Stimulated activated CD8-positive, alpha-beta memory T cell treated with anti-CD3 and anti-CD28 coated beads, Interleukin-4, amount 100 ng/mL, for 24 hours (primary cell): ENCODE measurements around the gene MAS1L.

Experiments
- DNase-seq: peaks from one replicate; pipeline ENCODE4 v3.0.0-alpha.2; 2020; ENCODE audit warnings: low read depth

The MAS1L gene

GRCh38 chr6:29510202-29510601 lies 22.4 kb upstream of the MAS1L start:
- no peak for DNase-seq

DNA sequence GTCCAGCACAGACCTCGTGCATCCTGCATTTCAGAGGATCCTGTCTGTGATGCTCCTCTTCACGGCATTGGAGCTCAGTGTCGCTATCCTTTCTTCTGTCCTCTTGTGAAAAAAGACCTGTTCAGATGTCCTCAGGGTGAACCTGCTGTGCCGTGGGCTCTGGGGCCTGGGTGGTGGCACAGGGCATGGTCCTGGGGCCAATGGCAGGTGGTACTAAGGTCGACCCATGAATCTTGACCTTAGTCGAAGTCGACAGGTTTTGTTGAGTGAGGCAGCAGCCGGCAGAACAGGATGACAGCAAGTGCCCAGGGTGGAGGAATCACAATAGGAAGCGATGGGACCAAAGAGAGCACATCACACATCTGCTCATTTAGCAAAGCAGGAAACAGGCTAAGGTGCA lies 22.0 kb upstream of the MAS1L start:
- no peak for DNase-seq

DNA sequence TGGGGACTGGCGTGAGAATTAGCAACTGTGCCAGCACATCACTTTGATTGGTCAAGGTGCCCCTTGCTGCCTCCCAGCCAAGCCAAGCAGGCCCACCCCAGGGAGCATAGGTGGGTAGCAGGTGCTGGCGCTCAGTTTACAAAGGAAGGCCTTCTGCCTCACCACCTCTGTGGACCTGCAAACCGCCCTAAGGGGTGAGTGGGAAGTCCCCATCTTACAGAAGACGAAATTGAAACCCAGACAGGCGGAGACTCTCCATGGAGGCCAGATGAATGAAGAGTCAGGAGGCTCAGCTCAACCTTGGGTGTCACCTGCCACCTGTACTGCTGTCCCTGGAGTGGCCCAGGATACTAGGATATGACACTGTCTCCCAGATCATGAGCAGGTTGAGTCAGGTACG lies 21.5 kb upstream of the MAS1L start:
- DNase-seq, result no peak

DNA sequence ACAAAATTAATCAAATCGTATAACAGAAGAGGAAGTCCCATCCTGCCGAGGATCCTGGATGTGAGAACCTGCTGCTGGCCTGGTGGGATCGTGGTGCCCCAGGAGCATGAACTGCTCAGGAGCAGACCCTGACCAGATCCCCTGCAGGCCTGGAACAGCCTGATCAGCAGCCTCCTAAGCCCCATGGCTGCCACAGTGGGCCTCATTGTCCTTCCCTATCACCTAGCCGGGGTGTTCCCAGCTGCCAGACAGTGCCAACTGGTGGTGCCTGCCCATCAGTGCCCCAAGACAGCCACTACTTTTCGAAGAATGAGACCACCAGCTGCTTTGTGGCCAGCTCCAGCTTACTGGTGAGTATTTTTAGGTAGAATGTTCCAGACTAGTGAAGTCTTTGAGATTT lies 19.6 kb upstream of the MAS1L start:
- no peak for DNase-seq

GRCh38 chr6:29506446-29507067 lies 18.8 kb upstream of the MAS1L start:
- no peak for DNase-seq

DNA sequence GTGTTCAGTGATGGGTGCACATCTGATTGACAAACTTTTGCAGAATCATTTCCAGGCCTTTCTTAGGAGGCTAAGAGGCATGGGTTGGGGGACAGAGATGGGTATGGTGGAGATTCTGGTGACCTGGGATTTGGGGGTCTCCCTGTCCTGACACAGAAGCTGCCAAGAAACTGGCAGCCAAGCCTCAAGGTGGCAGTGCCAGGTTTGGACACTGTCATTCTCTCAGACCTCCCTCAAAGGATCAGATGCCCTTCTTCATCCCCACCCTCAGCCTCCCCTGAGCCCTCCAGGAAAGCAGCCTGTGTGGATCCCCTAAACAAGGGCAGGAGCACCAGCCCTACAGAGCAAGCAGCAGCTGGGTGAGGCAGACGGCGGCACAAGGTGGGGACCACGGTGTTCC lies 18.1 kb upstream of the MAS1L start:
- no peak for DNase-seq

DNA sequence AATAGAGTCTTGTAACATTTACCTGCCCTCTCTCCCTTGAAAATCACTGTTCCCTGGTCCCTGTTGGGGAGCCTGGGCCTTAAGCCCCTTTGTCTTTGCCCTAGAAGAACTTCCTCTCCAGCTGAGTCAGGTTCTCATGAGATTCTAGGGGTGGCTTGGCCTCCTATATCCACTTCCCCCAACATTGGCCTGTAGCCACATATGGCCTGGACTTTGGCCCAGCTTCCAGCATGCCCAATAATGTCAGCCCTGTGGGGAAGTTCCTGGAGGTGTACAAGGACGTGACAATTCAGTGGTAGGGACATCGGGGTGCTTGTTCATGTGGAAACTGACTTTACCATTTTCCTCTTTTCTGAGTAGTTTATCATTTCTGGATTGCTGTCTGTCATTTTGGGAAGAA lies 17.2 kb upstream of the MAS1L start:
- DNase-seq, result no peak

DNA sequence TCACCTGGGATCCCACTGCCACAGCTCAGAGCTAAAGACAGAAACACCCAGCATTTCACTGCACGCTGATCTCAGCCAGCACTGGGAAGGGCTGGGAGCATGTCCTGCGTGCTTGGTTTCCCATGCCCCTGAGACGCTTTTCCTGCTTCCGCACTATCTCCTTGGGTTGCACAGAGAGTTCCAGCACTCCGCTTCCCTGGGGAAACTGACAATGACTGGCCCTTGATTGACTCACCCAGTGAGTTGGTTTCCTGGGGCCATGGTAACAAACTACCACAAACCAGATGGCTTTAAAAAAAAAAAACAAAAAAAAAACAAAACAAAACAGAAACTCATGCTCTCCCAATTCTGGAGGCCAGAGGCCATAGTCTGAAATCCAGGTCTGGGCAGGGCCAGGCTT lies 14.8 kb upstream of the MAS1L start:
- no peak for DNase-seq

GRCh38 chr6:29502181-29502580 lies 14.4 kb upstream of the MAS1L start:
- no peak for DNase-seq

GRCh38 chr6:29501106-29501505 lies 13.3 kb upstream of the MAS1L start:
- DNase-seq, result no peak

DNA sequence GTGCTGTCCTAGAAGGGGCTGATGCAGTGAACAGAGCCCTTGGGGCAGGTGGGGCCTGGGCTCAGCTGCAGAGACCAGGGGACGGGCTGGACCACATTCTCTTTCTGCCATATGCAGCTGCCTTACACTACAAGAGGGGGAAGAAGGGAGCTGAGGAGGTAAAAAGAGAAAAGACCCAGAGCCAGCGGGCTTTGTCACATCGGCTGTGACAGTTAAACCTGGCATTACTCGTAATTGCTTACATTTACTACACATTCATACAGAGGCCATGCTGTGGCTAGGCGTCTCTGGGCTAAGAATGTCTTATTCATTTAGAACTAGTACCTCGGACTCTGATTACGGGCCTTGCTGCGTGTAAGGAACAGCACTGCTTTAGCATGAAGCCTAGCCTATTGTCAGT lies 12.8 kb upstream of the MAS1L start:
- no peak for DNase-seq

DNA sequence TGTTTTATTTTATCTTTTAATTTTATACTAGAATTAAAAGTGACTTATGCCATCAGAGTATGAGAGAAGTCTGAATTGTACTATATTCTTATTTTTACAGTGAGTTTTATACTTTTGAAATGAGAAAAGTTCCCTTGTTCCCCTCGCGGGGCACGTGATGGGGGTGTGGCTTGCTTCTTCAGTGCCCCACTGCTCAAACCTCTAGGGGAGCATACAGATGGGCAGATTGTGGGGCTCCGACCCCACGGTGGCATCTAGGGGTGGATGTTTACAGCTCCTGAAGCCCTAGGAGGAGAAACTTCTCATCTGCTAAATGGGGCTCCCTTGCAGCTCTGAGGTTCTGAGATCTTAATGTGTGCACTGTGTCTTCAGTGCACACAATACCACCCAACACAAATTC lies 11.9 kb upstream of the MAS1L start:
- DNase-seq, result no peak

- DNase-seq, result no peak
These were observed 9.2 kb upstream of the MAS1L start for GRCh38 chr6:29496961-29497360.

- no peak for DNase-seq
These were observed 7.8 kb upstream of the MAS1L start for GRCh38 chr6:29495571-29495970.

DNA sequence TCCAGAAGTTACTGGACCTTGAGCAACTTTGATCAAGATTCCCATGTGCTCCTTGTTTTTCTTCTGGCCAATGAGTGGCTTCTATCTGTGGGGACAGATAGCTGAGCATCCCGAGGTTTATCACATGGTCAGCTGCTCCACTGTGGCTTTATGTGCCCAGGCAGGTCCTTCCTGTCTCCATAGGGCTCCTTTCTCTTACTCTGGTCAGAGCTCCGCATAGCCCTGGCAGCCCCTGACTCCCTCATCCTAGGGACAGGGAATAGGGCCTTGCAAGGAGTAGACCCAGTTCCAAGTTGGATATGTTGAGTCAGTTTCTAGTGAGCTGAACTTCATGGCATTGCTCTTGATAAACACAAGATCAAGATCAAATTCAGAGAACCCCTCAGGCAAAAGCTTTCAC lies 6.4 kb upstream of the MAS1L start:
- DNase-seq, result no peak

- DNase-seq, result no peak
These were observed 5.5 kb upstream of the MAS1L start for GRCh38 chr6:29493261-29493660.

DNA sequence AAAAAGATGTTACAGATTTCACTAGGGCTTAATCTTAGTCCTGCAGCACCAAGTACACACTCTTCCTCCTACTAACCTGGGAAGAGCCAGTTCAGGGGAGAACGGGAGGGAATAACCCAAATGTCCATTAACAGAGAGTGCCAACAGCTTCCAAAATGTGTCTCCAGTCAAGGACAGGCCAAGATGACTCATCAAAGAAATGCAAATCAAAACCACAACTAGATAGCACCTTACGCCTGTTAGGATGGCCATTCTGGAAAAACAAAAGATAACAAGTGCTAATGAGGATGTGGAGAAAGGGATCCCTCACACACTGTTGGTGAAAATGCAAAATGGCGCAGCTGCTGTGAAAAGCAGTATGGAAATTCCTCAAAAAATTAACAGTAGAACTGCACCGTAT lies 3.8 kb upstream of the MAS1L start:
- DNase-seq, result no peak

GRCh38 chr6:29490552-29490951 lies 2.8 kb upstream of the MAS1L start:
- DNase-seq, result no peak

GRCh38 chr6:29490055-29490454 lies 2.3 kb upstream of the MAS1L start:
- no peak for DNase-seq

GRCh38 chr6:29489286-29489685 lies 1.5 kb upstream of the MAS1L start:
- DNase-seq, result no peak

DNA sequence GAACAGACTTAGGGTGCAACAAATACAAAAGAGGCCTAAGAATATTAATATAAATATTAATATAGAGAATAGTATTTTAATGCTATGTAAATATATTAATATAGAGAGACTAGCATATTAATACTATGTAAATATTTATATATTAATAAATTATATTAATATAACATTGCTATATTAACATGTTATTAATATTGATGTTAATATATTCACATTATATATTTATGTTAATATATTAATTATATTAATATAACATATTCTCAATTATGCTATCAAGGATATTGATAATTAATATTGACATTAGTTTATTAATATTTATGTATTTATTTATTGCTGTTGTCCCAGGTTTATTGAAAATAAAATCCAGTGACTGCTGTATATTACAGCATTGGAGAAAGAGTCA lies 1.1 kb upstream of the MAS1L start:
- no peak for DNase-seq

GRCh38 chr6:29487131-29487530 lies 625 bp downstream of the MAS1L start:
- no peak for DNase-seq

GRCh38 chr6:29486577-29486976 lies 1.2 kb downstream of the MAS1L start:
- DNase-seq, result no peak

GRCh38 chr6:29483735-29484134 lies 4.0 kb downstream of the MAS1L start:
- no peak for DNase-seq

DNA sequence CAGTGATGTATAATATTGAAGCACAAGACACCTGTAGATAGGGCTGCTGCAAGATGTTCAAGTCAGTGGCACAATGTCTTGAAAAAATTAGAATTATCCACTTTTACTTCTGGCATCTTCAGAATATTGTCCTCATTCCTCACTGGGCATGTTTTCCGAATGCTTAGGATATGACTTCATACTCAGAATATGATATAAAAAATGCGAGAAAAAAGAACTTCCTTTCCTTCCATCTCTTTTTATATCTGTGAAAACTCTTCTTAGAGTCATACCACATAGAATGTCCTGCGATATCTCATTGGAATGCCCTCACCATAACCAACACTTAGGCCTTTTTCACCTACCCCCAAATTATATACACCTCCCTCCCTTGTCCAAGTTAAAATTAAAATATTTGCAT lies 4.6 kb downstream of the MAS1L start:
- DNase-seq, result no peak
